A673 (cell line): ENCODE measurements around the gene NAV2.

Experiments
- CTCF ChIP-seq: fragments of 300-800, 200-600 bp; sonication (generic); conservative IDR thresholded peaks from 2 replicates; pipeline ENCODE4 v1.5.1; 2017; ENCODE audit warnings: low read depth, mild to moderate bottlenecking, antibody characterized with exemption, low read length, moderate library complexity, mixed read lengths
- EZH2 ChIP-seq: fragments of 200-600 bp; sonication (generic); IDR thresholded peaks from 2 replicates; pipeline ENCODE4 v1.6.1; 2017; ENCODE audit warnings: borderline replicate concordance, low read depth, mild to moderate bottlenecking, mixed read lengths, antibody characterized with exemption, low read length; ENCODE audit not compliant: poor library complexity, severe bottlenecking

GRCh38 chr11:19882356-19882755 is 169.7 kb downstream of the NAV2 start:
- TF ChIP-seq EZH2 (no peak), CTCF (no peak)
